Stomach (tissue), 9 donors: Measurements from ENCODE around the gene TMEM191C. TPM values are rescaled to one million over a fixed set of nuclear protein-coding genes. Genes with fewer than 3 reads are reported as not detected.

Experiments used
- DNase-seq, 2 donors: peaks; one replicate each; pipeline versions ENCODE4 v3.0.0 to v3.0.0-alpha.2; 2013 to 2019
- H3K27ac ChIP-seq, 5 donors: fragments of 200-600 bp in 4 of 5; sonication (generic) in 4 of 5; one replicate each; pipeline ENCODE4 v1.5.1; 2013 to 2019; ENCODE audit warnings: mild to moderate bottlenecking in 1 of 5, moderate library complexity in 1 of 5
- H3K27me3 ChIP-seq, 3 donors: fragments of 200-600 bp; sonication (generic); one replicate each; pipeline ENCODE4 v1.5.1; 2017 to 2019; ENCODE audit warnings: mixed run types in 1 of 3
- H3K36me3 ChIP-seq, 4 donors: fragments of 200-600 bp; sonication (generic); 1 replicate in 3 of 4; 2 replicates in 1 of 4; pipeline ENCODE4 v1.5.1; 2016 to 2019
- H3K4me1 ChIP-seq, 4 donors: fragments of 200-600 bp; sonication (generic); one replicate each; pipeline ENCODE4 v1.5.1; 2016 to 2019
- H3K4me3 ChIP-seq, 4 donors: fragments of 200-600 bp; sonication (generic) in 3 of 4; one replicate each; pipeline ENCODE4 v1.5.1; 2016 to 2019; ENCODE audit warnings: mild to moderate bottlenecking in 1 of 4
- H3K9me3 ChIP-seq, 4 donors: fragments of 200-600 bp; sonication (generic); one replicate each; pipeline ENCODE4 v1.5.1; 2016 to 2019
- EP300 ChIP-seq: sonication (generic); formaldehyde crosslinking; IDR thresholded peaks from one replicate; pipeline ENCODE4 v1.6.1; 2017; ENCODE audit warnings: antibody characterized with exemption
- POLR2A ChIP-seq, 4 donors: fragments of 450-650 bp; IDR thresholded peaks; one replicate each; pipeline ENCODE4 v1.6.1; 2016; ENCODE audit warnings: antibody characterized with exemption in 4 of 4, control low read depth in 2 of 4, mild to moderate bottlenecking in 1 of 4, moderate library complexity in 1 of 4
- POLR2AphosphoS5 ChIP-seq, 3 donors: sonication (generic); formaldehyde crosslinking; IDR thresholded peaks; one replicate each; pipeline ENCODE4 v1.6.1; 2016; ENCODE audit warnings: antibody characterized with exemption in 3 of 3
- WGBS, 5 donors: extraction: QIAGEN DNeasy Blood & Tissue Kit in 3 of 5; methylation state at CpG; one replicate each; pipeline versions ENCODE4 v1.1.5 to v1.1.7; 2013 to 2018; 5-methylcytosine and 5-hydroxymethylcytosine counted together
- intact Hi-C: fragments of 100-400 bp; cut with DNase I; formaldehyde crosslinking; loops from one replicate; pipeline ENCODE4 v1.15.1; 2023; ENCODE audit warnings: low total_unique reads
- polyA plus RNA-seq, 3 donors: library from polyadenylated mRNA; stranded (reverse); fragments of 200-250 nt; gene quantifications; one replicate each; pipeline ENCODE4 v1.2.3, GENCODE V29; 2013
- total RNA-seq, 5 donors: library from RNA; depleted of rRNA; stranded (reverse); fragments of >200 nt; gene quantifications; one replicate each; pipeline versions ENCODE4 v1.1.0 to v1.2.3, GENCODE V29; 2014 to 2016
- TF ChIP-seq, protein P1 (sequence below), 7 experiments: fragments of 450-650 bp in 4 of 7; fragments of 200-600 bp in 3 of 7; sonication (generic) in 3 of 7; IDR thresholded peaks; one replicate each; pipeline ENCODE4 v1.5.1; 2016 to 2019; ENCODE audit warnings: antibody characterized with exemption in 7 of 7, control low read depth in 2 of 7, mild to moderate bottlenecking in 1 of 7
- donor health status: healthy with polysubstance abuse.
- donor health status: Bipolar disorder and iron deficiency.
- donor health status: healthy.

The TMEM191C gene
- total and polyA plus RNA-seq, 8 donors = 0.73 to 69.2 (median 3.2) TPM; not detected in 2

DNA sequence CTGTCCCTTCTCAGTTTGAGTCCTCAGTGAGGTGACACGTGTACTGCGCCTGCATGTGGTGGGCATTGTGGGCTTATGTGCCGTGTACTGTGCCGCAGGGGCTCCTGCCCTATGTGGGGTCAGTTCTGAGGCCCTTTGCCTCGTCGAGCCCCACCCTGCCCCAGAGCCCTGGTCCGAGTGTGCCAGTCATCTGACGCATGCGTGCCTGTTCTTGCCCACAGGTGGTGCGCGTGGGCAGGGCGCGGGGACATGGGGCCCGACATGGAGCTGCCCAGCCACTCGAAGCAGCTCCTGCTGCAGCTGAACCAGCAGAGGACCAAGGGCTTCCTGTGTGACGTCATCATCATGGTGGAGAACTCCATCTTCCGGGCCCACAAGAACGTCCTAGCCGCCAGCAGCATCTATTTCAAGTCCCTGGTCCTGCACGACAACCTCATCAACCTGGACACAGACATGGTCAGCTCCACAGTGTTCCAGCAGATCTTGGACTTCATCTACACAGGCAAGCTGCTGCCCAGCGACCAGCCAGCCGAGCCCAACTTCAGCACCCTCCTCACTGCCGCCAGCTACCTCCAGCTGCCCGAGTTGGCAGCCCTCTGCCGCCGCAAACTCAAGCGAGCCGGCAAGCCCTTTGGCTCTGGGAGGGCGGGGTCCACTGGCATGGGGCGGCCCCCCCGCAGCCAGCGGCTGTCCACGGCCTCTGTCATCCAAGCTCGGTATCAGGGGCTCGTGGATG, 22.3 kb upstream of the TMEM191C start:
- no peaks in the 10 kb centered on the region for H3K27me3 ChIP-seq
- WGBS, 5 donors = 69 to 92% (median 89%) methylated on average over 15 to 35 of the region's 35 CpGs
- peaks cover 23 to 51% (median 38%) of the 10 kb centered on the region in 4 donors for H3K36me3 ChIP-seq
- intact Hi-C loops = no loop called here
- TF ChIP-seq POLR2AphosphoS5 (IDR thresholded peaks at IDR 0.05) (no peak), POLR2A (IDR thresholded peaks at IDR 0.05) (no peak), EP300 (no peak)
- TF ChIP-seq, protein P1, sequence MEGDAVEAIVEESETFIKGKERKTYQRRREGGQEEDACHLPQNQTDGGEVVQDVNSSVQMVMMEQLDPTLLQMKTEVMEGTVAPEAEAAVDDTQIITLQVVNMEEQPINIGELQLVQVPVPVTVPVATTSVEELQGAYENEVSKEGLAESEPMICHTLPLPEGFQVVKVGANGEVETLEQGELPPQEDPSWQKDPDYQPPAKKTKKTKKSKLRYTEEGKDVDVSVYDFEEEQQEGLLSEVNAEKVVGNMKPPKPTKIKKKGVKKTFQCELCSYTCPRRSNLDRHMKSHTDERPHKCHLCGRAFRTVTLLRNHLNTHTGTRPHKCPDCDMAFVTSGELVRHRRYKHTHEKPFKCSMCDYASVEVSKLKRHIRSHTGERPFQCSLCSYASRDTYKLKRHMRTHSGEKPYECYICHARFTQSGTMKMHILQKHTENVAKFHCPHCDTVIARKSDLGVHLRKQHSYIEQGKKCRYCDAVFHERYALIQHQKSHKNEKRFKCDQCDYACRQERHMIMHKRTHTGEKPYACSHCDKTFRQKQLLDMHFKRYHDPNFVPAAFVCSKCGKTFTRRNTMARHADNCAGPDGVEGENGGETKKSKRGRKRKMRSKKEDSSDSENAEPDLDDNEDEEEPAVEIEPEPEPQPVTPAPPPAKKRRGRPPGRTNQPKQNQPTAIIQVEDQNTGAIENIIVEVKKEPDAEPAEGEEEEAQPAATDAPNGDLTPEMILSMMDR (IDR thresholded peaks at IDR 0.05) = no peak
- H3K4me1 ChIP-seq = peaks cover 5 to 19% (median 18%) of the 10 kb centered on the region in 4 donors
- H3K9me3 ChIP-seq = no peaks in the 10 kb centered on the region
- H3K27ac ChIP-seq = no peak overlapping the region
- peak; percentile 7 to 22 for DNase-seq
- no peak overlapping the region for H3K4me3 ChIP-seq

- TF ChIP-seq POLR2A (IDR thresholded peaks at IDR 0.05) (no peak), POLR2AphosphoS5 (IDR thresholded peaks at IDR 0.05) (no peak)
- TF ChIP-seq, protein P1 (IDR thresholded peaks at IDR 0.05) = no peak
- intact Hi-C loops = no loop called here
- Histone ChIP-seq H3K27me3 (no peaks in the 10 kb centered on the region), H3K36me3 (peaks cover 23 to 51% (median 38%) of the 10 kb centered on the region in 4 donors), H3K4me1 (peaks cover 5 to 19% (median 18%) of the 10 kb centered on the region in 4 donors), H3K9me3 (no peaks in the 10 kb centered on the region), H3K4me3 (no peak overlapping the region), H3K27ac (no peak overlapping the region)
- peak in 1 of 2 donors; percentile 18 for DNase-seq
- 83 to 95% (median 94%) methylated on average over 9 to 27 of the region's 27 CpGs for WGBS, 5 donors
These were observed 21.6 kb upstream of the TMEM191C start for GRCh38 chr22:21445437-21446127.

- intact Hi-C loops = no loop called here
- peak in 1 of 2 donors; percentile 18 for DNase-seq
- H3K27me3 ChIP-seq = no peaks in the 10 kb centered on the region
- H3K9me3 ChIP-seq = no peaks in the 10 kb centered on the region
- 95 to 97% (median 96%) methylated on average over 31 to 49 of the region's 49 CpGs for WGBS, 5 donors
- H3K4me1 ChIP-seq = peaks cover 5 to 19% (median 18%) of the 10 kb centered on the region in 4 donors
- no peak overlapping the region for H3K27ac ChIP-seq
- TF ChIP-seq POLR2AphosphoS5 (IDR thresholded peaks at IDR 0.05) = no peak
- TF ChIP-seq, protein P1 (IDR thresholded peaks at IDR 0.05) = no peak
- TF ChIP-seq EP300 = no peak
- no peak for TF ChIP-seq POLR2A (IDR thresholded peaks at IDR 0.05)
- H3K4me3 ChIP-seq = no peak overlapping the region
- peaks cover 23 to 51% (median 38%) of the 10 kb centered on the region in 4 donors for H3K36me3 ChIP-seq
These were observed 20.9 kb upstream of the TMEM191C start for GRCh38 chr22:21446128-21446826.
